GM12891 (cell line): ENCODE measurements around the gene LRP1-AS.

Experiments used
- PAX5 ChIP-seq: IDR thresholded peaks from 2 replicates; pipeline ENCODE4 v1.6.1; 2011; ENCODE audit warnings: low read length, moderate library complexity, mild to moderate bottlenecking; ENCODE audit not compliant: insufficient read depth, severe bottlenecking
- POLR2A ChIP-seq: IDR thresholded peaks from 2 replicates; pipeline ENCODE4 v1.6.1; 2011; ENCODE audit warnings: low read depth, low read length, control low read depth
- POLR2AphosphoS5 ChIP-seq: IDR thresholded peaks from 2 replicates; pipeline ENCODE4 v1.6.1; 2011; ENCODE audit warnings: low read depth, low read length, control low read depth
- POU2F2 ChIP-seq: IDR thresholded peaks from 2 replicates; pipeline ENCODE4 v1.6.1; 2011; ENCODE audit warnings: low read depth, mild to moderate bottlenecking, control low read depth, low read length, moderate library complexity
- SPI1 ChIP-seq: IDR thresholded peaks from 2 replicates; pipeline ENCODE4 v1.6.1; 2011; ENCODE audit warnings: low read depth, low read length, control low read depth
- TAF1 ChIP-seq: IDR thresholded peaks from 2 replicates; pipeline ENCODE4 v1.6.1; 2011; ENCODE audit warnings: low read depth, low read length, control low read depth

DNA sequence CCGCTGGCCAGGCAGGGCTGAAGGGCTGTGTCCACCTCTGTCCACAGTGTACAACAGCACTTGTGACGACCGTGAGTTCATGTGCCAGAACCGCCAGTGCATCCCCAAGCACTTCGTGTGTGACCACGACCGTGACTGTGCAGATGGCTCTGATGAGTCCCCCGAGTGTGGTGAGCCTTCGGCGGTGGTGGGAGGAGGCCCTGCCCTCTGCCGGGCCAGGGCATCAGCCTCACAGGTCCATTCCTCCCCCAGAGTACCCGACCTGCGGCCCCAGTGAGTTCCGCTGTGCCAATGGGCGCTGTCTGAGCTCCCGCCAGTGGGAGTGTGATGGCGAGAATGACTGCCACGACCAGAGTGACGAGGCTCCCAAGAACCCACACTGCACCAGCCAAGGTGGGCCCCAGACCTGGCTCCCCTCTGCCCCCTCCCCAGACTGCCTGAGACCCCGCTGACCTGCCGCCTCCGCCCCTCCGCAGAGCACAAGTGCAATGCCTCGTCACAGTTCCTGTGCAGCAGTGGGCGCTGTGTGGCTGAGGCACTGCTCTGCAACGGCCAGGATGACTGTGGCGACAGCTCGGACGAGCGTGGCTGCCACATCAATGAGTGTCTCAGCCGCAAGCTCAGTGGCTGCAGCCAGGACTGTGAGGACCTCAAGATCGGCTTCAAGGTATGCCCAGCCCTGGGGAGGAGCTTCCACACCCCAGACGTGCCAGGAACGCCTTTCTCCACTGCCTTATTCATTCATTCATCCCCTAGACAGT is 48.4 kb upstream of the LRP1-AS start:
- TF ChIP-seq POLR2A (no peak), POLR2AphosphoS5 (no peak), POU2F2 (no peak), TAF1 (no peak), SPI1 (no peak), PAX5 (no peak)
